Measurements from ENCODE around the gene DDR2.

Gene DDR2

GRCh38 chr1:162612606-162613400 is 19.5 kb upstream of the DDR2 start:
- no peak overlapping the region for H3K9ac ChIP-seq (ENCODE audit: low read length)
- H3K27me3 ChIP-seq (ENCODE audit: control insufficient read depth, insufficient read depth, low read length), result no peaks in the 10 kb centered on the region
- H3K4me3 ChIP-seq (ENCODE audit: low read length), result no peak overlapping the region
- no peaks in the 10 kb centered on the region for H3K4me1 ChIP-seq (ENCODE audit: control insufficient read depth, low read depth, low read length)
- no peaks in the 10 kb centered on the region for H3K36me3 ChIP-seq (ENCODE audit: control insufficient read depth, low read depth, low read length)
- H3K27ac ChIP-seq (ENCODE audit: low read length), result no peak overlapping the region
- no peaks in the 10 kb centered on the region for H3K9me3 ChIP-seq (ENCODE audit: control insufficient read depth, low read depth, low read length)

- no peaks in the 10 kb centered on the region for H3K36me3 ChIP-seq (ENCODE audit: control insufficient read depth, low read depth, low read length)
- H3K4me1 ChIP-seq (ENCODE audit: control insufficient read depth, low read depth, low read length), result no peaks in the 10 kb centered on the region
- H3K4me3 ChIP-seq (ENCODE audit: low read length), result no peak overlapping the region
- H3K9me3 ChIP-seq (ENCODE audit: control insufficient read depth, low read depth, low read length), result no peaks in the 10 kb centered on the region
- H3K27me3 ChIP-seq (ENCODE audit: control insufficient read depth, insufficient read depth, low read length), result no peaks in the 10 kb centered on the region
- no peak overlapping the region for H3K27ac ChIP-seq (ENCODE audit: low read length)
- no peak overlapping the region for H3K9ac ChIP-seq (ENCODE audit: low read length)
Observed at GRCh38 chr1:162616848-162617247, 15.4 kb upstream of the DDR2 start.

- no peak overlapping the region for H3K9ac ChIP-seq (ENCODE audit: low read length)
- H3K27me3 ChIP-seq (ENCODE audit: control insufficient read depth, insufficient read depth, low read length), result no peaks in the 10 kb centered on the region
- no peak overlapping the region for H3K27ac ChIP-seq (ENCODE audit: low read length)
- no peaks in the 10 kb centered on the region for H3K9me3 ChIP-seq (ENCODE audit: control insufficient read depth, low read depth, low read length)
- no peaks in the 10 kb centered on the region for H3K4me1 ChIP-seq (ENCODE audit: control insufficient read depth, low read depth, low read length)
- no peak overlapping the region for H3K4me3 ChIP-seq (ENCODE audit: low read length)
- no peaks in the 10 kb centered on the region for H3K36me3 ChIP-seq (ENCODE audit: control insufficient read depth, low read depth, low read length)
Observed at GRCh38 chr1:162617513-162617912, 14.8 kb upstream of the DDR2 start.

GRCh38 chr1:162619076-162619475 is 13.2 kb upstream of the DDR2 start:
- Histone ChIP-seq H3K27ac (ENCODE audit: low read length) (no peak overlapping the region), H3K9me3 (ENCODE audit: control insufficient read depth, low read depth, low read length) (no peaks in the 10 kb centered on the region), H3K4me3 (ENCODE audit: low read length) (no peak overlapping the region), H3K4me1 (ENCODE audit: control insufficient read depth, low read depth, low read length) (no peaks in the 10 kb centered on the region), H3K27me3 (ENCODE audit: control insufficient read depth, insufficient read depth, low read length) (no peaks in the 10 kb centered on the region), H3K36me3 (ENCODE audit: control insufficient read depth, low read depth, low read length) (no peaks in the 10 kb centered on the region), H3K9ac (ENCODE audit: low read length) (no peak overlapping the region)

- H3K9me3 ChIP-seq (ENCODE audit: control insufficient read depth, low read depth, low read length), result no peaks in the 10 kb centered on the region
- no peak overlapping the region for H3K27ac ChIP-seq (ENCODE audit: low read length)
- H3K36me3 ChIP-seq (ENCODE audit: control insufficient read depth, low read depth, low read length), result no peaks in the 10 kb centered on the region
- no peaks in the 10 kb centered on the region for H3K4me1 ChIP-seq (ENCODE audit: control insufficient read depth, low read depth, low read length)
- H3K27me3 ChIP-seq (ENCODE audit: control insufficient read depth, insufficient read depth, low read length), result no peaks in the 10 kb centered on the region
- no peak overlapping the region for H3K4me3 ChIP-seq (ENCODE audit: low read length)
- H3K9ac ChIP-seq (ENCODE audit: low read length), result no peak overlapping the region
Observed at GRCh38 chr1:162621256-162621655, 11.0 kb upstream of the DDR2 start.

DNA sequence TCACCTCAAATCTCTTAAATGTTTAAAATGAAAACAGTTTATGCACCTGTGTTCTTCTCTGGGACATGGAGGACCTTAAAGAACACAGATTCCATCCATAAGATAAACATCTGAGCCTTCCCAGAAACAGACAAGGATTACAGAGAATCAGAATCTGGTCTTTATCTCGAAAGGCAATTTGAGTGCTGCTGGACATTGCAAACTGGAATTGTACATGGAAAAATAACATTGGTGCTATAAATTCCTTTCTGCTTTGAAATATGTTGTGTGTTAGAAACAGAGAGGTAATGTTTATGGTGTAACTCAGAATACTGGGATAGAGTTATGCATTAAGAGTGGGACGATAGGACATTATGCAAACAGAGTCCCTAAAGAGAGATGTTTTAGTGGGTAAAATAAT is 6.6 kb upstream of the DDR2 start:
- Histone ChIP-seq H3K4me1 (ENCODE audit: control insufficient read depth, low read depth, low read length) (no peaks in the 10 kb centered on the region), H3K27me3 (ENCODE audit: control insufficient read depth, insufficient read depth, low read length) (no peaks in the 10 kb centered on the region), H3K27ac (ENCODE audit: low read length) (no peak overlapping the region), H3K9me3 (ENCODE audit: control insufficient read depth, low read depth, low read length) (no peaks in the 10 kb centered on the region), H3K4me3 (ENCODE audit: low read length) (no peak overlapping the region), H3K36me3 (ENCODE audit: control insufficient read depth, low read depth, low read length) (no peaks in the 10 kb centered on the region), H3K9ac (ENCODE audit: low read length) (no peak overlapping the region)

DNA sequence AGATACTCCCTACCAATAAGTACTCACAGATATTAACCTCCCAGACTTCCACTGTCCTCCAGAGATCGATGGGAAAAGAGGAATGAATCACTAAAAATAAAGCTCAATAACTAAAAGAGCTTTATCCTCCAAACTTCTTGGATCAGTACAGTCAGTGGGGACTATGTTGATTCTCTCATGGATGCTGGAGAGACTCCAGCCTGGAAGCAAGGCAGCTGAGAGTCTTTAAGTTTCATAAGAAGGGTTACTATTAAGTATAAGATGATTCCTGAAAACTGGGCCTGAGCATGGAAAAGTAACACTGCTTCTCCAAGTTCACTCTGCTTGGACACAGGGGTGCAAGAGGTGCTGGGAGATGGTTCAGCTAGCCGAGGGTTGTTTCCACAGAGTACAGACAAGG is 6.2 kb upstream of the DDR2 start:
- no peak overlapping the region for H3K4me3 ChIP-seq (ENCODE audit: low read length)
- H3K27ac ChIP-seq (ENCODE audit: low read length), result no peak overlapping the region
- no peaks in the 10 kb centered on the region for H3K9me3 ChIP-seq (ENCODE audit: control insufficient read depth, low read depth, low read length)
- no peaks in the 10 kb centered on the region for H3K36me3 ChIP-seq (ENCODE audit: control insufficient read depth, low read depth, low read length)
- no peak overlapping the region for H3K9ac ChIP-seq (ENCODE audit: low read length)
- no peaks in the 10 kb centered on the region for H3K4me1 ChIP-seq (ENCODE audit: control insufficient read depth, low read depth, low read length)
- H3K27me3 ChIP-seq (ENCODE audit: control insufficient read depth, insufficient read depth, low read length), result no peaks in the 10 kb centered on the region

DNA sequence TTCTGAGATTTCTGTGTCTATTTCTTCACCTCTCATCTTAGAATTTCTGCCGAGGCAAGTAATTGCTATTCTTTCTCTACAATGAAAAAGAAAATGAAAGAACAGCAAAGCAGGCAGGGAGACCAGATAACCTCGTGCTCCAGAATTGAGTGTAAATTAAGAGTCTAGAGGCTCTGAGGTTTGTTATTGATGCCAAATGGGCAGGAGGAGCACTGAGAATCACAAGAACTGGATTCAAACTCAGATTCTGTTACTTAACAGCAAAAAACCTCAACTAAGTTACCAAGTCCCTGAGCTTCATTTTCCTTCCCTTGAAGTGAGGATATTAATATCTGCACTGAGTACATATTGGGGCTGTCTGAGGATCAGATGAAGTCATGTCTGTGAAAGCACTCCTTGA is 5.5 kb upstream of the DDR2 start:
- H3K27me3 ChIP-seq (ENCODE audit: control insufficient read depth, insufficient read depth, low read length), result no peaks in the 10 kb centered on the region
- no peak overlapping the region for H3K9ac ChIP-seq (ENCODE audit: low read length)
- H3K4me1 ChIP-seq (ENCODE audit: control insufficient read depth, low read depth, low read length), result peaks cover 4% of the 10 kb centered on the region
- no peaks in the 10 kb centered on the region for H3K36me3 ChIP-seq (ENCODE audit: control insufficient read depth, low read depth, low read length)
- no peak overlapping the region for H3K27ac ChIP-seq (ENCODE audit: low read length)
- no peak overlapping the region for H3K4me3 ChIP-seq (ENCODE audit: low read length)
- no peaks in the 10 kb centered on the region for H3K9me3 ChIP-seq (ENCODE audit: control insufficient read depth, low read depth, low read length)

DNA sequence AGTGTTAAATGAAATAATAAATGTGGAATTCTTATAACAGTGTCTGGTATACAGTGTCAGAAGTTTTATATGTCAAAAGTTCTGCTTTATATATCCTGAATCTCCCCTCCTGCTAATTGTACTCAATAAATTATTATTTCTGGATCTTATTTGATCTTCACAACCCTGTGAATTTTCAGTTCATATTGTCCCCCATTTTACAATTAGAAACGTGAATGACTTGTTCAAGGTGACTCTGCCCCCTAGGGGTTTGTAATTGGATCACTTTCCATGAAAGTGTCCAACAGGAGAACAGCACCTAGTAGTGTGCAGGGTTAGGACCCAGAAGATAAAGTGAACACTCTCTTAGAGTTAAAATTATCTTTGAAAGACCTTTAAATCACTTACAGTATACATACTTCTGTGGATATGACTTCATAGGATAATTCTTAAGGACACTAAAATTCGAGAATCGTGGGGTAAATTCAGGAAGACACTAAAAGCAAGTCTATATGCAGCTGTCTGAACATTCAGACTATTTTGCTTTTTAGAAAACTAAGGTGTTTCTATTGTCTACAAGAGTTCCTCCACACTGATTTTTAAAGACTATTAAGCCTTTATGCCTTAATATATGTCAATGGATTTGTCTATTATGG is 4.5 kb upstream of the DDR2 start:
- Histone ChIP-seq H3K9ac (ENCODE audit: low read length) (no peak overlapping the region), H3K27me3 (ENCODE audit: control insufficient read depth, insufficient read depth, low read length) (no peaks in the 10 kb centered on the region), H3K27ac (ENCODE audit: low read length) (no peak overlapping the region), H3K4me3 (ENCODE audit: low read length) (no peak overlapping the region), H3K4me1 (ENCODE audit: control insufficient read depth, low read depth, low read length) (peaks cover 13% of the 10 kb centered on the region), H3K9me3 (ENCODE audit: control insufficient read depth, low read depth, low read length) (no peaks in the 10 kb centered on the region), H3K36me3 (ENCODE audit: control insufficient read depth, low read depth, low read length) (no peaks in the 10 kb centered on the region)

- no peaks in the 10 kb centered on the region for H3K27me3 ChIP-seq (ENCODE audit: control insufficient read depth, insufficient read depth, low read length)
- no peak overlapping the region for H3K4me3 ChIP-seq (ENCODE audit: low read length)
- no peaks in the 10 kb centered on the region for H3K9me3 ChIP-seq (ENCODE audit: control insufficient read depth, low read depth, low read length)
- peaks cover 13% of the 10 kb centered on the region for H3K4me1 ChIP-seq (ENCODE audit: control insufficient read depth, low read depth, low read length)
- H3K27ac ChIP-seq (ENCODE audit: low read length), result no peak overlapping the region
- H3K9ac ChIP-seq (ENCODE audit: low read length), result no peak overlapping the region
- H3K36me3 ChIP-seq (ENCODE audit: control insufficient read depth, low read depth, low read length), result no peaks in the 10 kb centered on the region
Observed at GRCh38 chr1:162629077-162629627, 3.1 kb upstream of the DDR2 start.

DNA sequence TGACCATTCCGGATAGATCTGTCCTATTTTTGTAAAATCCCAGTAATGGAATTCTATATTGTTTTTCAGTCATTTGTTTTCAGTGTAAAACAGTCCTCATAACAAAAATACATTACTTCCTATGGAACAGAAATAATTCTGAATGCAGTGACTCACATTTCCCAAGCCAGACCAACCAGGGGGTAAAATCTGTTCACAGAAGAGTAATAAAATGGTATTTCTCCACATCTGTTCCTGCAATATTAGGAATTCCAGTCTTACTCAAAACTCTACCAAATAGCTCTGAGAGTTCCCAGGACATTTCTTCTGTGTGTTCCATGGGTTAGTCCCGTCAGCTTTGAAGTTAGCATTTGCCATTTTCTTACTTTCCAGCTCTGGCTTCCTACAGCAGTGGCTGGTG is 2.6 kb upstream of the DDR2 start:
- Histone ChIP-seq H3K4me1 (ENCODE audit: control insufficient read depth, low read depth, low read length) (peaks cover 13% of the 10 kb centered on the region), H3K9ac (ENCODE audit: low read length) (no peak overlapping the region), H3K27me3 (ENCODE audit: control insufficient read depth, insufficient read depth, low read length) (no peaks in the 10 kb centered on the region), H3K9me3 (ENCODE audit: control insufficient read depth, low read depth, low read length) (no peaks in the 10 kb centered on the region), H3K36me3 (ENCODE audit: control insufficient read depth, low read depth, low read length) (no peaks in the 10 kb centered on the region), H3K4me3 (ENCODE audit: low read length) (no peak overlapping the region), H3K27ac (ENCODE audit: low read length) (no peak overlapping the region)
